ENCODE data around the gene LMF1. TPM values are rescaled to one million over a fixed set of nuclear protein-coding genes. Genes with fewer than 3 reads are reported as not detected.

The LMF1 gene
- total RNA-seq, 1 experiment from 2014 or later: 12.2 TPM

- Histone ChIP-seq H3K4me3 (ENCODE audit: low read length) (no peak overlapping the region), H3K27me3 (ENCODE audit: low read length) (no peaks in the 10 kb centered on the region), H3K27ac (ENCODE audit: low read length) (no peak overlapping the region), H3K9ac (ENCODE audit: low read length) (no peak overlapping the region), H3K4me1 (ENCODE audit: low read length) (no peaks in the 10 kb centered on the region), H3K36me3 (ENCODE audit: insufficient read depth, low read length) (no peaks in the 10 kb centered on the region), H4K20me1 (ENCODE audit: insufficient read depth, low read depth, low read length) (no peaks in the 10 kb centered on the region), H2AFZ (ENCODE audit: low read length) (no peak overlapping the region), H3K9me2 (replicated peaks; ENCODE audit: insufficient read depth, low read length) (no peaks in the 10 kb centered on the region), H3K9me3 (ENCODE audit: low read length) (peaks cover 14% of the 10 kb centered on the region), H3K4me2 (ENCODE audit: low read depth, low read length, poor library complexity, severe bottlenecking) (no peak overlapping the region), H3K79me2 (ENCODE audit: low read length) (no peaks in the 10 kb centered on the region)
- DNase-seq: no peak
Observed at GRCh38 chr16:856101-856500, 114.7 kb downstream of the LMF1 start.

DNA sequence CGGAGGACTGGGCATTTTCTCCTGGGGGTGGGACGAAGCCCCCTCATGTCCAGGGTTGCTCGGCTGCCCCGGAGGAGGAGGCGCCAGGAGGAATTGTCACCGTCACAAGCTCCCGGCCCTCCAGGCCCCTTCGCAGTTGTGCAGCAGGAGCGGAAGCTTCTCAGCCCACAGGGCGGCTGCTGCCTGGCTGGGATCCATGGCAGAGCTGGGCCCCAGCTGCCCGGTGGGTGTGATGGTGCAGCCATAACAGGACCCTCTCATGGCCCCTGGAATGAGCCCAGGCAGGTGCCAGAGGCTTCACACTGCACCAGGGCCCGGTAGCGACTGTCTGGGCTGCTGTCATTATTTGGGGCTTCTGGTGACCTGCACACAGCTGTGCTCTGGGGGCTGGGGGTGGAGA lies 115.3 kb downstream of the LMF1 start:
- no peak overlapping the region for H3K4me3 ChIP-seq (ENCODE audit: low read length)
- H3K27ac ChIP-seq (ENCODE audit: low read length): no peak overlapping the region
- no peak overlapping the region for H3K9ac ChIP-seq (ENCODE audit: low read length)
- no peaks in the 10 kb centered on the region for H3K79me2 ChIP-seq (ENCODE audit: low read length)
- H4K20me1 ChIP-seq (ENCODE audit: insufficient read depth, low read depth, low read length): no peaks in the 10 kb centered on the region
- H3K4me1 ChIP-seq (ENCODE audit: low read length): no peaks in the 10 kb centered on the region
- no peak overlapping the region for H3K4me2 ChIP-seq (ENCODE audit: low read depth, low read length, poor library complexity, severe bottlenecking)
- DNase-seq: no peak
- no peak overlapping the region for H2AFZ ChIP-seq (ENCODE audit: low read length)
- peaks cover 14% of the 10 kb centered on the region for H3K9me3 ChIP-seq (ENCODE audit: low read length)
- no peaks in the 10 kb centered on the region for H3K27me3 ChIP-seq (ENCODE audit: low read length)
- no peaks in the 10 kb centered on the region for H3K9me2 ChIP-seq (replicated peaks; ENCODE audit: insufficient read depth, low read length)
- H3K36me3 ChIP-seq (ENCODE audit: insufficient read depth, low read length): no peaks in the 10 kb centered on the region

DNA sequence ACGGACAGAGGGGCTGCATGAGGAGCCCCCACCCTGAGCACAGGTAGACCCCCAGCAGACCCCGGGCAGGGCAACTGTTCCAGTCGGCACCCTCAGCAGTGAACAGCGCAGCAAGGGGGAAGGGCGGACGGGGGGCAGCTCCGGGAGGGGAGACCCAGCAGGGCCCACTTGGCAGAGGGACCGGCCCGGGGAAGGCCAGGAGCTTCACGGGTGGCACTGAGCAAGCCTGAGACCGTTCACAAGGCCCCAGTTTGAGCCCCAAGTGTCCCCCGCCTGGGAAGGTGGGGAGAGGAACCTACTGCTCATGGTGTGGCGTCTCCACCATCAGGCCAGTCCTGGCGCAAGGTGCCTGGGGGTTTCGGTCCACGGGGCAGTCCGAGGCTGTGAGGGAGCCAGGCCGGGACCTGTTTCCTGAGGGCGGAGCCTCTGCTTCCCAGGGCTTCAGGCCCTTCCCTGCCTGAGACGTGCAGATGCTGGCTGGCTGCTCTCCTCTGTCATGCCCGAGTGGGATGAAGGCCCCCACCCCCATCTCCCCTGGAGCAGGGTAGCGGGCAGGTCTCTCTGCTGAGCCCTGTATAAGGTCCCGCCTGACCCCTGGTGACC lies 115.9 kb downstream of the LMF1 start:
- no peaks in the 10 kb centered on the region for H3K27me3 ChIP-seq (ENCODE audit: low read length)
- no peaks in the 10 kb centered on the region for H4K20me1 ChIP-seq (ENCODE audit: insufficient read depth, low read depth, low read length)
- H3K4me3 ChIP-seq (ENCODE audit: low read length): no peak overlapping the region
- H3K79me2 ChIP-seq (ENCODE audit: low read length): no peaks in the 10 kb centered on the region
- no peak overlapping the region for H3K4me2 ChIP-seq (ENCODE audit: low read depth, low read length, poor library complexity, severe bottlenecking)
- no peak overlapping the region for H2AFZ ChIP-seq (ENCODE audit: low read length)
- H3K9ac ChIP-seq (ENCODE audit: low read length): no peak overlapping the region
- H3K27ac ChIP-seq (ENCODE audit: low read length): no peak overlapping the region
- H3K9me2 ChIP-seq (replicated peaks; ENCODE audit: insufficient read depth, low read length): no peaks in the 10 kb centered on the region
- H3K36me3 ChIP-seq (ENCODE audit: insufficient read depth, low read length): no peaks in the 10 kb centered on the region
- no peak for DNase-seq
- no peaks in the 10 kb centered on the region for H3K4me1 ChIP-seq (ENCODE audit: low read length)
- peaks cover 19% of the 10 kb centered on the region for H3K9me3 ChIP-seq (ENCODE audit: low read length)

DNA sequence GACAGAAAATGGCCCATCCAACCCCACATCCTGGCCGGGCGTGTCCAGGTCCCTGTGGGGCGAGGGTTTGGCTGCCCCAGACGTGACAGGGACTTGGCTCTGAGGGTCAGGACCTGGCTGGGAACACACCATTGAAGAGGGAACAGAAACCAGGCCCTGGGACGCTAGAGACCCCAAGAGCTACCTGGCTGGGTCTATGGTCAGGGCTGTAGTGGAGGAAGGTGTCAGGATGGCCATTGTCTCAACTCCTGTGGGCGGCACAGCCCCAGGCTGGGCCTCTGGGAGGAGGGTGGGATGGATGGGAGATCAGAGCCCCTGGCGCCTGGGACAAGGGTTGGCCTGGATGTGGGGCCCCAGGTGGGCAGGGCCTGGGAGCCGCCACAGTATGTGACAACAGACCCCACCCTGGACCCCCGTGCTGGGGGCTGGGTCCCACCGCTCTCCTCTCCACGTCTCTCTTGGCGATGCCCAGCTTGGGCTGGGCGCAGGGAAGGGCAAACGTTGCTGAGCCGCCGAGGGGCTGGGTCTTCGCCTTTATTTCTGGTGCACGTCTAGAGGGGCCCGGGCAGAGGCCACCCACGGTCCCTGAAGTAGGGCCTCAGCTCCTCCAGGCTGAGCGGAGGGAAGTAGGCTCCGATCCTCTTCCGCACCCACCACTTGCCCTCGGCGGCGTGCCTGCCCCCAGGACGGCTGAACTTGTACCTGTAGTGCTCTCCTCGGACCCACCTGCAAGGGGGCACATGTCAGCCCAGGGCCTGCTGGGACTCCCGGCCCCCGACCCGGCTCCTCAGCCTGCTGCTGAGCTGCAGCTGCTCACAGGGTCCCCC lies 116.6 kb downstream of the LMF1 start:
- no peak for DNase-seq
- Histone ChIP-seq H3K4me2 (ENCODE audit: low read depth, low read length, poor library complexity, severe bottlenecking) (no peak overlapping the region), H2AFZ (ENCODE audit: low read length) (no peak overlapping the region), H3K79me2 (ENCODE audit: low read length) (no peaks in the 10 kb centered on the region), H3K4me1 (ENCODE audit: low read length) (no peaks in the 10 kb centered on the region), H3K36me3 (ENCODE audit: insufficient read depth, low read length) (no peaks in the 10 kb centered on the region), H3K9me3 (ENCODE audit: low read length) (peaks cover 20% of the 10 kb centered on the region), H3K4me3 (ENCODE audit: low read length) (no peak overlapping the region), H3K9ac (ENCODE audit: low read length) (no peak overlapping the region), H3K9me2 (replicated peaks; ENCODE audit: insufficient read depth, low read length) (no peaks in the 10 kb centered on the region), H3K27ac (ENCODE audit: low read length) (no peak overlapping the region), H4K20me1 (ENCODE audit: insufficient read depth, low read depth, low read length) (no peaks in the 10 kb centered on the region), H3K27me3 (ENCODE audit: low read length) (no peaks in the 10 kb centered on the region)

DNA sequence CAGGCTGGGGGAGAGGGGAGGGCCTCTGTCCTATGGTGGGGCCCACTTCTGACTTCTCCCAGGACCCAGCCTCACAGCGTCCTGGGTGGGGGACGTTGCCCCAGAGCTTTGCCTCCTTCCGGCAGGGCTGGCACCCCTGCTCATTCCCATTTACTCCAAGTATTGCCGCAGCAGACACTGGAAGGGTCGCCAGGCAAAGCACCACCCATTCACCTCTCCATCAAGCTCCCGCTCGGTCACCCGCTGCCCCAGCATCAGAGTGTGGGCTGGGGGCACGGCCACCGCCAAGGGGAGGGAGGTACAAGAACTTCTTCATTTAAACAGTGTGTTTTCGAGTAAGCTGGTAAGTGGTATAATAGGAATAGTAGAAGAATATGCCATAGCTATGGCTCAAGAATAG lies 117.5 kb downstream of the LMF1 start:
- Histone ChIP-seq H3K27me3 (ENCODE audit: low read length) (no peaks in the 10 kb centered on the region), H3K79me2 (ENCODE audit: low read length) (no peaks in the 10 kb centered on the region)

GRCh38 chr16:852451-853185 lies 118.2 kb downstream of the LMF1 start:
- Histone ChIP-seq H3K4me3 (ENCODE audit: low read length) (no peak overlapping the region), H4K20me1 (ENCODE audit: insufficient read depth, low read depth, low read length) (no peaks in the 10 kb centered on the region), H3K9me2 (replicated peaks; ENCODE audit: insufficient read depth, low read length) (no peaks in the 10 kb centered on the region), H3K9me3 (ENCODE audit: low read length) (peaks cover 26% of the 10 kb centered on the region), H3K36me3 (ENCODE audit: insufficient read depth, low read length) (no peaks in the 10 kb centered on the region), H3K4me1 (ENCODE audit: low read length) (no peaks in the 10 kb centered on the region), H3K27ac (ENCODE audit: low read length) (no peak overlapping the region), H3K4me2 (ENCODE audit: low read depth, low read length, poor library complexity, severe bottlenecking) (no peak overlapping the region), H3K9ac (ENCODE audit: low read length) (no peak overlapping the region), H2AFZ (ENCODE audit: low read length) (no peak overlapping the region), H3K79me2 (ENCODE audit: low read length) (no peaks in the 10 kb centered on the region), H3K27me3 (ENCODE audit: low read length) (no peaks in the 10 kb centered on the region)
- no peak for DNase-seq

More for the DNA sequence above, 117.5 kb downstream of the LMF1 start:
- Histone ChIP-seq H2AFZ (ENCODE audit: low read length) (no peak overlapping the region), H3K9ac (ENCODE audit: low read length) (no peak overlapping the region), H3K4me1 (ENCODE audit: low read length) (no peaks in the 10 kb centered on the region), H3K9me2 (replicated peaks; ENCODE audit: insufficient read depth, low read length) (no peaks in the 10 kb centered on the region), H3K4me2 (ENCODE audit: low read depth, low read length, poor library complexity, severe bottlenecking) (no peak overlapping the region), H3K36me3 (ENCODE audit: insufficient read depth, low read length) (no peaks in the 10 kb centered on the region), H3K9me3 (ENCODE audit: low read length) (peaks cover 24% of the 10 kb centered on the region), H4K20me1 (ENCODE audit: insufficient read depth, low read depth, low read length) (no peaks in the 10 kb centered on the region), H3K27ac (ENCODE audit: low read length) (no peak overlapping the region), H3K4me3 (ENCODE audit: low read length) (no peak overlapping the region)
- DNase-seq: no peak

GRCh38 chr16:851871-852270 lies 118.9 kb downstream of the LMF1 start:
- H3K4me3 ChIP-seq (ENCODE audit: low read length): no peak overlapping the region
- DNase-seq: no peak
- H2AFZ ChIP-seq (ENCODE audit: low read length): no peak overlapping the region
- peaks cover 31% of the 10 kb centered on the region for H3K9me3 ChIP-seq (ENCODE audit: low read length)
- H3K4me2 ChIP-seq (ENCODE audit: low read depth, low read length, poor library complexity, severe bottlenecking): no peak overlapping the region
- H3K9me2 ChIP-seq (replicated peaks; ENCODE audit: insufficient read depth, low read length): no peaks in the 10 kb centered on the region
- H3K79me2 ChIP-seq (ENCODE audit: low read length): no peaks in the 10 kb centered on the region
- H3K27ac ChIP-seq (ENCODE audit: low read length): no peak overlapping the region
- no peaks in the 10 kb centered on the region for H3K36me3 ChIP-seq (ENCODE audit: insufficient read depth, low read length)
- H3K4me1 ChIP-seq (ENCODE audit: low read length): no peaks in the 10 kb centered on the region
- H3K27me3 ChIP-seq (ENCODE audit: low read length): no peaks in the 10 kb centered on the region
- H4K20me1 ChIP-seq (ENCODE audit: insufficient read depth, low read depth, low read length): no peaks in the 10 kb centered on the region
- no peak overlapping the region for H3K9ac ChIP-seq (ENCODE audit: low read length)

GRCh38 chr16:851209-851810 lies 119.5 kb downstream of the LMF1 start:
- Histone ChIP-seq H3K27ac (ENCODE audit: low read length) (no peak overlapping the region), H3K79me2 (ENCODE audit: low read length) (no peaks in the 10 kb centered on the region), H3K9me3 (ENCODE audit: low read length) (peaks cover 26% of the 10 kb centered on the region), H3K4me2 (ENCODE audit: low read depth, low read length, poor library complexity, severe bottlenecking) (no peak overlapping the region), H3K27me3 (ENCODE audit: low read length) (no peaks in the 10 kb centered on the region), H3K4me1 (ENCODE audit: low read length) (no peaks in the 10 kb centered on the region), H3K9ac (ENCODE audit: low read length) (no peak overlapping the region), H3K4me3 (ENCODE audit: low read length) (no peak overlapping the region), H4K20me1 (ENCODE audit: insufficient read depth, low read depth, low read length) (no peaks in the 10 kb centered on the region), H3K36me3 (ENCODE audit: insufficient read depth, low read length) (no peaks in the 10 kb centered on the region), H3K9me2 (replicated peaks; ENCODE audit: insufficient read depth, low read length) (no peaks in the 10 kb centered on the region), H2AFZ (ENCODE audit: low read length) (no peak overlapping the region)
- DNase-seq: no peak
